Measurements from ENCODE around the gene PGS1. TPM values are rescaled to one million over a fixed set of nuclear protein-coding genes. Genes with fewer than 3 reads are reported as not detected.

The PGS1 gene
- polyA plus RNA-seq, 3 donors: 26.0 to 87.1 (median 28.0) TPM

- Histone ChIP-seq H3K4me1 (ENCODE audit: control insufficient read depth in 1 of 2, insufficient read depth in 2 of 2, low read length in 2 of 2) (peaks cover 4 to 15% of the 10 kb centered on the region in 2 donors), H3K4me2 (replicated peaks; ENCODE audit: extremely low read depth, low read length, poor library complexity, severe bottlenecking) (no peak overlapping the region), H3K9ac (ENCODE audit: insufficient read depth, low read length, poor library complexity, severe bottlenecking) (no peak overlapping the region), H3K9me3 (replicated peaks in 1 of 2; ENCODE audit: control insufficient read depth in 1 of 2, insufficient read depth in 1 of 2, low read length in 2 of 2) (no peaks in the 10 kb centered on the region), H2AFZ (ENCODE audit: insufficient read depth, low read depth, low read length, poor library complexity, severe bottlenecking) (no peak overlapping the region), H4K20me1 (ENCODE audit: insufficient read depth, low read length) (peaks cover 14% of the 10 kb centered on the region), H3K4me3 (replicated peaks in 1 of 3; ENCODE audit: low read depth in 2 of 3, low read length in 3 of 3) (no peak overlapping the region), H3K36me3 (replicated peaks in 1 of 2; ENCODE audit: control insufficient read depth in 1 of 2, insufficient read depth in 2 of 2, low read length in 2 of 2) (peaks cover 75 to 88% of the 10 kb centered on the region in 2 donors), H3K27me3 (ENCODE audit: control insufficient read depth in 2 of 2, insufficient read depth in 2 of 2, low read length in 2 of 2) (no peaks in the 10 kb centered on the region), H3K27ac (ENCODE audit: low read depth in 1 of 2, low read length in 2 of 2) (peak overlapping the region in 1 of 2 donors; percentile 12), H3K79me2 (ENCODE audit: insufficient read depth, low read length) (peaks cover 26% of the 10 kb centered on the region)
- Mint-ChIP-seq H3K9me3 (peaks cover 0 to 3% (median 0%) of the 10 kb centered on the region in 7 donors), H3K4me3 (no peak overlapping the region), H3K27ac (peak overlapping the region in 6 of 7 donors; percentile 22 to 90 (median 67)), H3K4me1 (peaks cover 20% of the 10 kb centered on the region), H3K36me3 (peaks cover 88 to 95% of the 10 kb centered on the region in 2 donors), H3K27me3 (ENCODE audit: low read depth in 3 of 3) (peaks cover 0 to 2% (median 0%) of the 10 kb centered on the region in 3 donors)
- WGBS (ENCODE audit: insufficient coverage): 79% methylated on average over 9 of the region's 20 CpGs
- intact Hi-C loops (cut with micrococcal nuclease): loop anchor here (1.0 to 10.0 kb wide), 5 partner anchors 61 to 308 kb away; partner anchors contain the start of gene SOCS3 (in 2 of the 2)
- no peak for DNase-seq
- TF ChIP-seq, protein P1, sequence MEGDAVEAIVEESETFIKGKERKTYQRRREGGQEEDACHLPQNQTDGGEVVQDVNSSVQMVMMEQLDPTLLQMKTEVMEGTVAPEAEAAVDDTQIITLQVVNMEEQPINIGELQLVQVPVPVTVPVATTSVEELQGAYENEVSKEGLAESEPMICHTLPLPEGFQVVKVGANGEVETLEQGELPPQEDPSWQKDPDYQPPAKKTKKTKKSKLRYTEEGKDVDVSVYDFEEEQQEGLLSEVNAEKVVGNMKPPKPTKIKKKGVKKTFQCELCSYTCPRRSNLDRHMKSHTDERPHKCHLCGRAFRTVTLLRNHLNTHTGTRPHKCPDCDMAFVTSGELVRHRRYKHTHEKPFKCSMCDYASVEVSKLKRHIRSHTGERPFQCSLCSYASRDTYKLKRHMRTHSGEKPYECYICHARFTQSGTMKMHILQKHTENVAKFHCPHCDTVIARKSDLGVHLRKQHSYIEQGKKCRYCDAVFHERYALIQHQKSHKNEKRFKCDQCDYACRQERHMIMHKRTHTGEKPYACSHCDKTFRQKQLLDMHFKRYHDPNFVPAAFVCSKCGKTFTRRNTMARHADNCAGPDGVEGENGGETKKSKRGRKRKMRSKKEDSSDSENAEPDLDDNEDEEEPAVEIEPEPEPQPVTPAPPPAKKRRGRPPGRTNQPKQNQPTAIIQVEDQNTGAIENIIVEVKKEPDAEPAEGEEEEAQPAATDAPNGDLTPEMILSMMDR (IDR thresholded peaks at IDR 0.05): no peak
Observed at GRCh38 chr17:78422872-78423588, 44.6 kb downstream of the PGS1 start.

GRCh38 chr17:78423961-78424675, 45.7 kb downstream of the PGS1 start:
- no peak overlapping the region for H2AFZ ChIP-seq (ENCODE audit: insufficient read depth, low read depth, low read length, poor library complexity, severe bottlenecking)
- H3K27ac ChIP-seq (ENCODE audit: low read depth in 1 of 2, low read length in 2 of 2): peak overlapping the region in 1 of 2 donors; percentile 38
- Mint-ChIP-seq H3K9me3 (peaks cover 0 to 5% (median 0%) of the 10 kb centered on the region in 7 donors), H3K27me3 (ENCODE audit: low read depth in 3 of 3) (peaks cover 0 to 2% (median 0%) of the 10 kb centered on the region in 3 donors), H3K4me3 (no peak overlapping the region), H3K36me3 (peaks cover 91 to 100% of the 10 kb centered on the region in 2 donors), H3K27ac (peak overlapping the region in 6 of 7 donors; percentile 43 to 83 (median 66)), H3K4me1 (peaks cover 18% of the 10 kb centered on the region)
- H3K9me3 ChIP-seq (replicated peaks in 1 of 2; ENCODE audit: control insufficient read depth in 1 of 2, insufficient read depth in 1 of 2, low read length in 2 of 2): no peaks in the 10 kb centered on the region
- DNase-seq: no peak
- H3K4me3 ChIP-seq (replicated peaks in 1 of 3; ENCODE audit: low read depth in 2 of 3, low read length in 3 of 3): no peak overlapping the region
- peaks cover 4 to 15% of the 10 kb centered on the region in 2 donors for H3K4me1 ChIP-seq (ENCODE audit: control insufficient read depth in 1 of 2, insufficient read depth in 2 of 2, low read length in 2 of 2)
- H4K20me1 ChIP-seq (ENCODE audit: insufficient read depth, low read length): peaks cover 14% of the 10 kb centered on the region
- no peak overlapping the region for H3K4me2 ChIP-seq (replicated peaks; ENCODE audit: extremely low read depth, low read length, poor library complexity, severe bottlenecking)
- H3K27me3 ChIP-seq (ENCODE audit: control insufficient read depth in 2 of 2, insufficient read depth in 2 of 2, low read length in 2 of 2): no peaks in the 10 kb centered on the region
- TF ChIP-seq, protein P1 (IDR thresholded peaks at IDR 0.05): no peak
- intact Hi-C loops (cut with micrococcal nuclease): loop anchor here (2.0 to 10.0 kb wide), 4 partner anchors 62 to 309 kb away; partner anchors contain the start of gene SOCS3 (in 1 of the 2)
- peaks cover 15% of the 10 kb centered on the region for H3K79me2 ChIP-seq (ENCODE audit: insufficient read depth, low read length)
- WGBS (ENCODE audit: insufficient coverage): 88% methylated on average over 14 of the region's 18 CpGs
- no peak overlapping the region for H3K9ac ChIP-seq (ENCODE audit: insufficient read depth, low read length, poor library complexity, severe bottlenecking)
- H3K36me3 ChIP-seq (replicated peaks in 1 of 2; ENCODE audit: control insufficient read depth in 1 of 2, insufficient read depth in 2 of 2, low read length in 2 of 2): peaks cover 82 to 97% of the 10 kb centered on the region in 2 donors

All from CD14-positive monocyte (primary cell).